Effector CD8-positive, alpha-beta T cell (primary cell): ENCODE measurements around the gene MBP.

Experiments
- DNase-seq: peaks from one replicate; lab custom pipeline; 2025; lab: John Stamatoyannopoulos, UW

The MBP gene

DNA sequence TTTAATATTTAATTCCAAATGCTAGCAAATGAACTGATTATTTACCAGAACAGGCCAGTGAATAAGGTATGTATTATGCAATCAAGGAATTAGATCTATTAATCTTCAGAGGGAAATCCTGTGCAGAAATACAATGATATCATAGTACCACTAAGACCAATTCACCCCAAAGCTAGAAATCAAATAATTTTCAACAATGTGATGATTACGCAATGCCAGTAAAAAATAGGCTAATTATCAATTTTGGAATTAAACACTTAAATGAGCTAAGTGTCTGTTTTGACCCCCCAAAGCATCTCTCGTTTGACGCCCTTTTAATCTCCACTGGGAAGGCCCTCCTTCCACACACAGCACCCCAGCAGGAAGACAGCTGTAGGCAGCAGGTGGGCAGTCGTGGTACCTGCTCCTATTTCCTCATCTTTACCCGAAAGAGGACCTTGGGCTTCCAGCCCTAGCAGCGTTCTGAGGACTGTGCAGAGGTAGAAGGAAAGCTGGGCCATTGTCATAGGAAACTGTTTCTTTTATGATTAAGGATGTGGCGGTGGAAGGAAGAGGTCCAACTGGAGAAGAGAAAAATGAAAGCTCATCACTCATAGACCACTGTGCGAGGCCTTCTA lies 84.7 kb downstream of the MBP start:
- no peak for DNase-seq

DNA sequence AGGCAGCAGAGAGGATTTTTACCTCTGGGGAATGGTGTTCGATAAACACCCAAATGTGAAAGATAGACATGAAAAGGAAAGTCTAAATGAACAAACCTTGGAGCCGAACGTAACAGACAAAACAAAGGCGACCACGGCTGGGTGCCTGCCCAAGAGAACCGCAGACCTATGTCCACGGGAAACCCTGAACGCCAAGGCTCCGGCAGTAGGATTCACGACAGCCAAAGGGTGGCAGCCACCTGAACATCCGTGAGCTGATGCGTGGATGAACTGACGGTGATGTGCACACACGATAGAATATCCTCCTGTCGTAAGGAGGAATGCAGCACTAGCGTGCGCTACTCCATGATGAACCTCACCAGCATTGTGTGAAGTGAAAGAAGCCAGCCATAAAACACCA lies 85.6 kb downstream of the MBP start:
- DNase-seq, result no peak

DNA sequence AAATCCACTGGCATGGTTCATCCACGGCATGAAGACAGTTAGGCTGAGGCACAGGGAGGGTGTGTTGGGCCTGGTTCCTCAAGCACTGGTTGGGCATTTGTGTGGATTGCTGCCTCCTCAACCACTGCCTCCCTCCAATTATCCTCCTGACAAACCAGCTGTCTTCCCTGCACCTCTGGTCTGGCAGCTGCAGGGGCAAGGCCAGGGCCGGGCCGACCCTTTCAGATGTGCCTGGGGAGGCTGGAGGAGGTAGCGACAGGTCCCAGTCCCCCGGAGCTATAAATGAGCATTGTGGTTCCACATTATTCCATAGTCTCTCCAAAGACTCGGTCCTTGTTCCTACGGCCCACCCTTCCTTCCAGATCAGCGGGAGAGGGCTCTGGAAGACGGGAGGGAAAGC lies 86.2 kb downstream of the MBP start:
- DNase-seq, result no peak

DNA sequence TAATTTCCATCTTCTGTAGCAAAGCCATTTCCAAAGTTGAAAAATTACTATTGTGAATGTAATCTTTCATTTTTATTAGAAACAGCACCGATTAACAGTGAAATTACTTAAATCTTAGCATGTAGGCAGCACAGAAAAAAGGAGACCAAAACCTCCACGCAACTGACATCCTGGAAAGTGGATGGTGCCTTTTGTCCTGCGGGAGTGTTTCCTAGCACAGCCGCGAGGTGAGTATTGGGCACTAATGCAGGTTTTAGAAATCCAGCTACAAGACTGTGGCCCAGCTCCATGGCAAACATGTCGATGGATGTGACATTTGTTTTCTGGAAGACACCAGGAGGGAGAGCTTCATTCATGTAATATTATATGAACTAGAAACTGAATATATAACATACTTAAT lies 86.9 kb downstream of the MBP start:
- DNase-seq, result no peak

DNA sequence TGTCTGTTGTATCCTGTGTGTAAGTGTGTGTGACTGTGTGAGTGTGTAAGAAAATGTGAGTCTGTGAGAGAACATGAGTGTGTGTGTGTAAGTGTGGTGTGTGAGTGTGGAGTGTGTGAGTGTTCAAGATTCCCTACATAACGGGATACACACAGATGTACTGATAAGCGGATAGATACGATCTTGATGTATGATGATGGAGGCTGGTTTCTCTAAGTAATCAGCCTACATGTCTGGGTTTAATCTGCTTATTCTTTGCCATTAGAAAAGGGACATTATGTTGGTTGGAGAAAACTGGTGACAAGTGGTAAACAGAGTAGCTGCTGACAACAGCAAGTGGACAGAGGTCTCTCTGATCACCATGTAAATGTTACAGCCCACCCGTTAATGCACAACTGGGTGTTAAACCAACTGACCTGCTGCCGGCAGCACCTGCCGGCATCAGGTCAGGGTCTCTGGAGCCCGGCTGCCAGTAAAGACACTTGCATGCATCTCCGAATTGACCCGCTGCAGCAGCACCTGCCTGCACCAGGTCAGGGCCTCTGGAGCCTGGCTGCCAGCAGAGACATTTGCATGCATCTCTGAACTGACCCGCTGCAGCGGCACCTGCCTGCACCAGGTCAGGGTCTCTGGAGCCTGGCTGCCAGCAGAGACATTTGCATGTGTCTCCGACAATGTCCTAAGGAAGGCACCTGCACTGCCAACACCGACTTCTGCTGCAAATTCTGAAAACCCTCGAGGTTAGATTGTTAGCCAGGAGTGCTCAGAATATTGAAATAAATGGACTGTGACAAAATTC lies 87.5 kb downstream of the MBP start:
- no peak for DNase-seq

DNA sequence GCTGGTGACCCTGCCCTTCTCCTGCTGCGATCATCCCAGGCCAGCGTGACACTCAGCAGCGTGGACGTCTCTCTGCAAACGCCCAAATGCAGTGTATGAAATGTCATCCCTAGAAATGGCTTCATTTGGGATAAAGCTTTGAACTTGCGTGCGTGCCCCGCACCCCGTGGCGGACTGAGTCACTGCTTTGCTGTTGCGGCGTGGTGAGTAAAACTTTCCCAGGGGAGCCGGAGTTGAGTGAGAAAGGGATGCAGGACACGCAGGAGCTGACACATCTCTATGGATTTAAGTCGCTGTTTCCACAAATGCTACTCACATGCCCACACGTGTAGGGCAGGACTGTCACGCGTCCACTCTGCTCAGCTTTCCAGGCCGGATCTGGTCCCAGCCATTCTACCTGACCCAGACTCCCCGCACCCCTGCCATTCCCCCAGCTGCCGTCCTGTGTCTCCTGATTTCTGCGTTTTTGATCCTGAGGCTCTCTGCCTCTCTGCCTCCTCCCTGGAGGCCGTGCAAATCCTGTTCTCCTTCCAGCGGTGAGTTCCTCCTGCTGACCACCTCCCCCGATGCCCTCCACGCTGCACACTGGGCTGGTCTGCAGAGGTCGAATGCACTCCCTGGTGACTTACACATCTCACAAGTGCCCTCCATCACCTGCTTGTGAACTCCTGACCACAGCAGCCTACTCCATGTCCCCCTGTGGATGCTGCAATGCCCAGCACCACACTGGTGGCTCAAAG lies 88.9 kb downstream of the MBP start:
- DNase-seq, result no peak

DNA sequence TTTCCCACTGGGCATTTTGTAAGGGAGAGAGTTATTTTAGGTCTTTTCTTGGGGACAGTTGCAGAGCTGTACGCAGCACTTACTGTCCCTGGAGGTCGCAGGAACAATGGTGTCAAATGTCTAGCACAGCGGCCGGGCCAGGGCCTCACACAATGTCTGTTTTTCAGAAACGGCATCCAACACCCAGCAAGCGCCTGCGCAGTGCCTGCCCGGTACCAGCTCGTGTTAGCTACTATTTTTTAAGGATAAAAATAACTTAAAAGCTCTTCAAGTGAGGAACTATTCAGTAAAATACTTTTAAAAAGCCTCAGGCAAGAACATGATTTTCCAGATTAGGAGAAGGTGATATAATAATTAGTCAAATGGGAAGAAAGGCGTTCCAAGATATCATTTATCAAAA lies 90.0 kb downstream of the MBP start:
- no peak for DNase-seq

DNA sequence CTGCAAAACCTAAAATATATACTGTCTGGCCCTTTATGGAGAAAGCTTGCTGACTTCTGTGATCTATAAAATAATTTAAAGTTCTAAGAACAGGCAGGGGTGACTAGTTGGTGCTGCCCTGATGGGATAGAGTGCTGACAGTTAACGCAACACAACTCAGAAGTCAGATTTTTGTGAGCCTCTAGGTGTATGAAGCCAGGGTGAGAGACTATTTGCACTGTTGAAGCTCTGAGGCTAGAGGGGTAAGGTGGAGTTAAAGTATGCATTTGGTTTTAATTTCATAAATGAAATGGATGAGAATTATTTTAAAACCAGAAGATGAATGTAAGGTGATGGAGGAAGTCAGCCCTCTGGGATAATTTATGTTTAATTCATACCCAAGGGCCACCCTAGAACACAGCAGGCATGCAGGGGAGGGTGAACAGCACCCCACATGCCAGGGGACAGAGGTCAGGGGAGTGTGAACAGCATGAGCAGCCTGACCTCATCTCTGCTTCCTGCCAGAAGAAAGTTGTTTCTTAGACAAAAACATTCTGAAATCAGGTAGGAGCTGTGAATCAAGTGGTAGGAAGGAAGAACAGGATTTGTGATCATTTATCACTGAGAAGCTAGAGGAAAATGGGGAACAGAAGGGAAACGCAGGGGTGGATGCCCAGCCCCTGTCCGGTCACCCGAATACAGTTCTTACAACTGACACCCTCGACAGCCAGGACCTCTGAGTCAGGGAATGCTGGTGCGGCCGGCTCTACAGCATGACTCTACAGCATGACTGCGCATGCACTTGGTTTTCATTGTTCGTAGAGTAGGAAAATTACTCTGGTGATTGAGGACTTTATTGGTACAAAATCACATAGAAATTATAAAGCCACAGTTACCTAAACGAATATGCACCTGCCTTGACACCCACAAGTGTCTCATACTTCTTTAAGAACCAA lies 93.1 kb downstream of the MBP start:
- DNase-seq, result no peak

DNA sequence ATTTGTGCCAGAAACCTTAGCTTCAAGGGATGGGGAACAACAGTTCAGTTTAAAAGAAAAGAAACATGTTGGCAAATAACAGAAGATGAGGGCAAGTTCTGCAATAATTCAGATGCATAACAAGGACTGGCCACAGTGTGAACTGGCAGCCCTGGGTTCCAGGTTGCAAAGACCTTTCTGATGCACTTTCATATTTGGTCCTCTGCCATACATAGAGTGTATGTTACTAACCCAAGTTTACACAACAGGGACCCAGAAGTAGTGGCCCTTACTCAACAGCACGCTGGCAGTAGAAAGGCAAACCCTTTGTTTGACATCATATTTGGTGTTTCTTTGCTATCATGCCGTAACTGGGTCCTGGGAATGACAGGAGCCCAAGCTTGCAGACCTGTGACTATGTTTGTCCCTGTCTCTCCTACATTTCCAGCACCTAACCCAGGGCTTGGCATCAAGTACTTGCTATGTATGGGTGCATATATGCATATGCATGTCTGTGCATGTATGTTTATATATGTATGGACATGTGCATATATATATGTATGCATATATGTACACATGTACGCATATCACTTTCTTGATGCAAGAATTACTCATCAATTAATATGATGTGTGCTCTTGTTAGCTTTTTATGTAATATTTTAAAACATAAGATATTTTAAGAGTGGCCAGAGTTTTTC lies 94.3 kb downstream of the MBP start:
- no peak for DNase-seq

DNA sequence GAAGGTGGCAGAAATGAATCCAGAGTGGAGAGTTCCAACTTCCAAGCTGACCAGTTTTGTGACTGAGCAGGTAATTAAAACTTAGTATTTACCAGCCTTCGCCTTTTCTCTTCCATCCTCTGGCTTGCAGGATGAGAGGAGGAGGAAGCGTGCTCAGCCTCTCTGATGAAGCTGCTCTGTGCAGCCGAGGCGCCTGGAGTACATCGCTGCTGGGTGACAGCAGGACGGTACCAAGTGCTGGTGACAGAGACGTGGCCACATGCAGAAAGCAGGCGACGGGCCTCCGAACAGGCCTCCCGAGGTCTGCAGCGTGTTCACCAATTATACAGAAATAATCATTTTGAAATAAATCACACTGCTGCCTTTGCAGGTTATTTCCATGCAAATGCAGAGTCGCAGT lies 95.0 kb downstream of the MBP start:
- DNase-seq, result no peak

DNA sequence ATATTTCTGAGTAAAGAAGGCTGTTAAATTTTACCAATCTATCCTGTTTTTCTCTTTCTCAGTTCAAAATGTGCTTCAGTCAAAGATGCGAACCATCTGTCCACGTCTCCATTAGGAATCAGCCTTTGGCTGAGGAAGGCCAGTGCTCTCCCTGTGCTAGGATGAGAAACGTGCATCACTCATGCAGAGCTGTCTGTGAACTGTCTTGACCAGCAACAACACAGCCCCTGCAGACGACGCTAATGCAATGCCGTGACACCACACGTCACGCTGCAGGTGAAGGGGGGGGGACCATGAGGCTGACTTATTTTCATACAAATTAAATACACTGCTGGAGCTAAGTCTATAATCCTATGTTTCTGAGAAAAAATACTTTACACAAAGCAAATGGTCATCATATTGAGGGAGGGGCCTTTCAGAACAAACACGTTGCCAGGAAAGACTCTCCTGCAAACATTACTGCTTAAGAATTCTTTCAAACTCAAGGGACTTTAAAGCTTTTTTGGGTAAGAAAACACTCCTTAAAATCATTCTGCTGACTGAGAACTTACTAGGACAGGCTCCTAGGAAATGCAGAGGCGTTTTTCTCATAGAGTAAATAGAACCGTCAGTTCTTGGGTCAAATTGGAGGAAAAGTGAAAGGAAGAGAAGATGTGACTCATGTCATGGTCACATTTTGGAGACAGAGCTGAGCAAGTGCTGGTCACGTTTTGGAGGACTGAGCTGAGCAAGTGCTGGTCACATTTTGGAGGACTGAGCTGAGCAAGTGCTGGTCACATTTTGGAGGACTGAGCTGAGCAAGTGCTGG lies 97.0 kb downstream of the MBP start:
- no peak for DNase-seq

DNA sequence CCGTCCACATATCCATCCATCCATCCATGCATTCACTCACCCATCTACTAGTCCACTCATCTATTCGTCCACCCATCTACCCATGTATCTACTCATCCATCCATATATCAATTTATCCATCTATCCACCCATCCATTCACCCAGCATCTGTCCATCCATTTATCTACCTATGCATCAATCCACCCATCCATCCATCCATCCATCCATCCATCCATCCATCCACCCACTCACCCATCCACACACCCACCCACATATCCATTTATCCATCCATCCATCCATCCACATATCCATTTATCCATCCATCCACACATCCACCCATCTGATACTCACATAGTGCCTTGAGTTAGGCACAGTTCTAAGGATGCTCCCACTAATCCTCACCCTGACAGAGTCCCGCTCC lies 99.0 kb downstream of the MBP start:
- DNase-seq, result no peak

DNA sequence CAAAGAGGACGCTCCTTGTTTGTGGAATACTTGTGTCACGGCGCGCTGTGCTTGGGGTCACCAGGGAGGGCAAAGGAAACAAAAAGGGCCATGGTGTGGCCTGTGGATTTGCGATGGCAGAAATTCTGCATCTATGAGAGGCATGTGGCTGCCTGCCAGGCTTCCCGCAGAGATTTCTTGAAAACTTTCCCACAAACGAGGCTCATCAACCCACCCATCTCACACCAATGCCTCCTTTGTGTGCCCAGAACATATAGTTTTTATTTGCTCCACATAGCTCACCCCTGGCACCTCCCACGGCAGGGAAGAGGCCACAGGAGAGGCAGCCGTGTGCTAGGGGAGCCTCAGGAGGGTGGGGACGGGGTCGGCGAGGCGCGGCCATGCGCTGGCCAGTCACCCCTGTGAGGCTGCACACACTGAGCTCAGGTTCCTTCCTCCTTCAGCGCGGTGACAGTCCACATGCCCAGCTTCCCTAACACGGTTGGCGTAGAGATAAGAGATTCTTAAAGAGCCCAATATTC lies 100.3 kb downstream of the MBP start:
- no peak for DNase-seq

DNA sequence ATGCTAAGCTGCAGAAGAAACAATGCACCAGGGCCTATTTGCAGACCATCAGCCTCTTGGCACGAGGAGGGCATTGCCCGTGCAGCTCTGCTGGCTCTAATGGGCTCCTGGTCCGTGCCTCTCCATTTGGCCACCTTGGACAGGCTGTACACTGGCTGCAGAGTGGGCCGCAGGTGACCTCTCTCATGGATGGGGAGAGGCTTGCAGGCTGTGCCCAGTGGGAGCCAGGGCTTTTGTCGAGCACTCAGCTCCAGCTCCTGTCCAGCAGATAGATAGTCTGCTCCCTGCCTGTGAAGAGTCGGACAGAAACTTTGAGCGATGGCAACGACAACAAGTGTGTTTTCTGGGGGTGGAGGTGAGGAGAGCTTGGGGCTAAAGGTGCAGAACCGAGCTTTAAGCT lies 100.9 kb downstream of the MBP start:
- no peak for DNase-seq

DNA sequence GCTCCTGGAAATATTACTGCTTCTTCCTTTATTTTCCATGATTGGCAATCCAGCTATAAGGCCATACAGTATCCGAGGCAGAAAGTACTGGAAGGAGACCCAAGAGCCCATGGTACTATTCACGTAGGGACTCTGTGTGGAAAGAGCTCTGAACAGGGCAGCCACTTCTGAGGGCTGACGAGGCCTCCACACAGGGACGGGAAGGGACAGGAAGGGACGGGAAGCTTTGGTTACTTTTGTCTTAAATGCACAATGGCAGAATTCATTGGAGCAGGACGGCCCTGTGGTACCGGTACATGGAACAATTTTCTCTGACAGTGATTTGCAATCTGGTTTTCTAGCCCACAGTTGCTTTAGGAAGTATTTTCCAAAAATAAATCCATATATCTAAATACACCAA lies 102.4 kb downstream of the MBP start:
- no peak for DNase-seq

DNA sequence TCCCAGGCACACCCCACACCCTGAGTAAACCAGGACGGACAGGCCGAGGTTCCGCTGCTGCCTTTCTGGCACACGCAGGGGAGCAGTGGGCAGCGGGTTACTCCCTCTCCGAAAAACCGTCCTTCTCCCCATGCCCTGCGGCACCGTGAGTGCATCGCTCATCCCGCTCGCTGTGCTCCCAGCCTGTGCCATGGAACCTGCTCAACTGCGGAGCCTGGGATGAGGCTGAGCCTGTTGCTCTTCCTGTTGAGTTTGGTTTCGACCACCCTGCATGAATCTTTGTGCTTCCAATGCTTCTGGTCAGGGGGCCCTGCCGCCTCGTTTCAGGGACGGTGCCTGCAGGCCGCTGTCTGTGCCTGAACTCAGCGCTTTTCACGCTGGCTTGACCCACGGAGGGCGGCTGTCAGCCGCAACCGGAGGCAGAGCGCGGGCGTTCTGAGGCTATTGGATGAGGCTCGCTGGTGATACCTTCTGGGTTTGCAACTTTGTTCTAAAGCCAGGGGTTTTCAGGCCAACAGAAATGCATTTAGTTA lies 106.7 kb downstream of the MBP start:
- no peak for DNase-seq

DNA sequence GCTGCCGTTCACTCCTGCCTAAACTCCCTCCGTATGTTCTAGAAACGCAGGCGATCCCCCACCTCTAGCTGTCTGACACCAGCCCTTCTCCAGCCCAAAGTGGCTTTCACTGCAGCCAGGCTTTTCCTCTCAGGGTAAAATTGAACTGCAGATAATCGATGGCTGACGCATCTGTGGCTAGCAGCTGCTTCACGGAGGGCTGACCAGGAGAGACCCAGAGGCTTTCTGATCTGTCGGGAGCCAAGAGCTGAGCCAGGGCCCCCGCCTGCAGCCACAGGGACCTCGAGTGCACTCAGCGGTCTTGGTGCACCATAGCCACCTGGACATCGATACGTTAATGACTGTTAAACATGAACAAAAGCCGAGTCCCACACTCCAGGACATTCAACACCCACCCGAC lies 107.5 kb downstream of the MBP start:
- no peak for DNase-seq

DNA sequence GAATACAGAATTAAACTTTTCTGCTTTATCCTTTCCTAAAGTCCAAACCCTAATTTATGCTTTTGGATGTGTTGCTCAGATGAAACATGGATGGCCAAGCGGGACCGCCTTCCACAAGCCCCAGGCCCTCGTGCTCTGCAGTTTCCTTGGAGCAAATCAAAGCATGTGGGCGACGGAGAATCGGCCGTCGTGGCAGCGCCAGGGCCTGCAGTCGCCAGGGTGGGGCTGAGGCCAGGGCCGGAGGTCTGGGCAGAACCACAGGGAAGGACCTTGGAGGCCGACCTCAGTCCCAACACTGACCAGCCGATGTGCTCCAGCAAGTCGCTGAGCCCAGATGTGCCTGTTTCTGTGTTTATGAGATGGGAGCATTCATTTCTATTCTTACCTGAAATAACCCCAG lies 108.1 kb downstream of the MBP start:
- no peak for DNase-seq

DNA sequence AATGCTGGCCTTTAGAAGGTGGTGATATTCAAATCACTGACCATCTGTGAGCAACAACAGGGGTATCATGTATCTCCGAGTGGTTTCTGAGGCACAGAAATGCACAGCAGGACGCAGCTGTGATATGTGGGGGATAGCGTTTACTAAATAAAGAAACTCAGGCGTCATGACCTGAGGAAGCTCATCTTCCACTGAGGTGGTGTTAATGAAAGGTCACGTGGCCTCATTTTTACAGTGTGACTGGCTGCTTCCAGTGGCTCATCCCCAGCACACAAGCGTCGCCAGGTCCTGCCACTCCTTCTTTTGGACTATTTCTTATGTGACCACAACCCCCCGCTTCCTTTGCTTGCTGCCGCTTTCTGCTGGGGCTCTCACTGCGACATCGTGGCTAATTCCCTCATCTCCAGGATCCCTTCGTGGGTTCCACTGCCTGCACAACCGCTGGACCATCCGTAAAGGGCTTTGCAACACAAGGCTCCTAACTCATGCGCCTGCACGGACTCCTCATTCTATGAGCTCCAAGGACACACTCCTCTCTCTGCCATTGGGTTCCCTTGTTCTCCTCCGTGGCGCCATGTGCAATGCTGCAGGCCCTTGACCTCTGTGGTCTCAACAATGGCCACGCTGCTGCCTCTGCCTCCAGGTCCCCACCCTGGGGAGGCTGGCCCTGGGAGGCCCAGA lies 109.3 kb downstream of the MBP start:
- no peak for DNase-seq

DNA sequence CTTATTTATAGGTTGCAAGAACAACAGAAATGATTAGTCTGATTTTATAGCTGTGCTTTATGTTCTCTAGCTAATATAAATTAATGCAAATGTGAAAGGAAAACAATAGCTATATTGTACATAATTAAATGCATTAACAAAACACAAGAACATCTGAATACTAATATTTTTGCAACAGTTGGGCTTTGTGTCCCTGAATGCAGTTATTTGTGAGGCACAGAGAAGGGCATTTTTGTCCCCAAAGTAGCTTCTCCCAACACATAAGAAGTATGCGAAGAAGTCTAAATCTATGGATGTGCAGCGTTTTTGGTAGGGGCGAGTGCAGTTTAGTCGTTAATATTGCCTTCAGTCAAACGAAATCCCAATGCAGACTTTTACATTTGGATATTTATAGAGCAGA lies 110.0 kb downstream of the MBP start:
- no peak for DNase-seq
